Panc1 (cell line): Measurements from ENCODE around the gene DRG1. TPM values are rescaled to one million over a fixed set of nuclear protein-coding genes. Genes with fewer than 3 reads are reported as not detected.
"Not testable (repeated sequence)": the region's sequence is repeated elsewhere in the genome, so short reads cannot be mapped to it uniquely, and the experiment has no call there.

Experiments
- ATAC-seq: fragments of 200-7000 bp; cut with Tn5 transposase; 2 replicates; pipeline ENCODE4 v1.9.1; 2020; ENCODE audit warnings: mild to moderate bottlenecking, moderate library complexity
- BruUV-seq: library from RNA; stranded (reverse); fragments of 400-500 nt; replicated peaks from 2 replicates; lab custom pipeline; 2021; lab: Mats Ljungman, UMichigan
- CTCF ChIA-PET: fragments of 300-600 bp; sonication (Branson Sonifier 250); formaldehyde crosslinking; loops from one replicate; lab custom pipeline; 2022; ENCODE audit warnings: antibody characterized with exemption; lab: Charles Lee
- POLR2A ChIA-PET: fragments of 300-600 bp; sonication (Branson Sonifier 250); formaldehyde crosslinking; loops from one replicate; lab custom pipeline; 2022; ENCODE audit warnings: antibody characterized with exemption; lab: Charles Lee
- DNase-seq: peaks from one replicate; pipeline ENCODE4 v3.0.0-alpha.2; 2010; ENCODE audit warnings: low read depth, low spot score
- H3K27ac ChIP-seq: 2 replicates; pipeline ENCODE4 v1.5.1; 2011; ENCODE audit warnings: mild to moderate bottlenecking, low read length, inconsistent platforms
- H3K27me3 ChIP-seq: fragments of 200-500 bp; sonication (Bioruptor generic); 2 replicates; pipeline ENCODE4 v1.6.0; 2014; ENCODE audit warnings: low read length, inconsistent platforms; ENCODE audit not compliant: control insufficient read depth, insufficient read depth
- H3K36me3 ChIP-seq: fragments of 200-500 bp; sonication (Bioruptor generic); 2 replicates; pipeline ENCODE4 v1.5.1; 2014; ENCODE audit warnings: inconsistent platforms, mild to moderate bottlenecking, low read length, moderate library complexity; ENCODE audit not compliant: control insufficient read depth, insufficient read depth
- H3K4me1 ChIP-seq: 2 replicates; pipeline ENCODE4 v1.5.1; 2011; ENCODE audit warnings: inconsistent platforms, mild to moderate bottlenecking, low read length, moderate library complexity; ENCODE audit not compliant: control insufficient read depth, insufficient read depth
- H3K4me3 ChIP-seq, 2 experiments: 2 replicates each; pipeline ENCODE4 v1.5.1; 2011 to 2012; ENCODE audit warnings: low read depth in 2 of 2, low read length in 2 of 2, mild to moderate bottlenecking in 2 of 2, inconsistent platforms in 1 of 2, moderate library complexity in 1 of 2
- H3K9me3 ChIP-seq: fragments of 200-500 bp; sonication (Bioruptor generic); 2 replicates; pipeline ENCODE4 v1.5.1; 2014; ENCODE audit warnings: low read depth, mild to moderate bottlenecking, inconsistent platforms, low read length, moderate library complexity; ENCODE audit not compliant: control insufficient read depth, insufficient read depth
- POLR2AphosphoS5 ChIP-seq: IDR thresholded peaks from 2 replicates; pipeline ENCODE4 v1.6.1; 2012; ENCODE audit warnings: mild to moderate bottlenecking, low read depth, low read length, moderate library complexity
- REST ChIP-seq, 2 experiments: IDR thresholded peaks; 2 replicates each; pipeline ENCODE4 v1.6.1; 2011 to 2012; ENCODE audit warnings: low read depth in 2 of 2, control low read depth in 1 of 2, low read length in 1 of 2, mild to moderate bottlenecking in 1 of 2, moderate library complexity in 1 of 2; ENCODE audit not compliant: insufficient read depth in 1 of 2
- SIN3A ChIP-seq: IDR thresholded peaks from 2 replicates; pipeline ENCODE4 v1.6.1; 2012; ENCODE audit warnings: low read depth, mild to moderate bottlenecking, low read length, moderate library complexity, borderline replicate concordance; ENCODE audit not compliant: insufficient read depth
- TCF7L2 ChIP-seq: IDR thresholded peaks from 2 replicates; pipeline ENCODE4 v1.6.1; 2011; ENCODE audit warnings: mild to moderate bottlenecking, low read depth, low read length, inconsistent platforms
- in situ Hi-C: cut with HindIII; loops from 2 replicates; pipeline ENCODE4 v1.10.0; 2016; ENCODE audit warnings: low sequenced_read_pairs, low pct_unique_long_range_greater_than_20kb
- intact Hi-C: fragments of 100-400 bp; cut with micrococcal nuclease; formaldehyde crosslinking; loops from one replicate; pipeline ENCODE4 v1.10.0; 2022; ENCODE audit not compliant: unreplicated experiment
- total RNA-seq: library from RNA; stranded (reverse); gene quantifications from one replicate; pipeline ENCODE4 v1.2.1, GENCODE V29; 2021; ENCODE audit not compliant: unreplicated experiment
- TF ChIP-seq, protein P1 (sequence below): fragments of 450-650 bp; IDR thresholded peaks from 2 replicates; pipeline ENCODE4 v1.5.1; 2017; ENCODE audit warnings: mild to moderate bottlenecking

DRG1 gene
- total RNA-seq, 1 experiment from 2014 or later, result 51.2 TPM

DNA sequence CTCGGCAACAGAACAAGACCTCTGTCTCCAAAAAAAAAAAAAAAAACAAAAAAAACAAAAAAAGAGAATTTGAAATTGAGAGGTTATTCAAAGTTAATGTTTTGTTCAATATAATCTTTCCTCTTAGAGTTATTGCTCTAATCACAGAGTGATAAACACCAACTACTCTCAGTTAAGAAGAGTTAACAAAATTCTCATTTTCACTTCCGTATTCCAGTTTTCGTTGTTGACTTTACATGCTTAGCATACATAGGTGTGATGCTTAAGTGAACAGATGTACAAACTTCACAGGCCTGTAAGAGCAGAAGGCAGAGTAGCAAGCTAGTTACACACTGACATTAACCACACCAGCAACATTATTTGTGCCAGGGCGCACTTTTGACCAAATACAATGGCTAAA is 77.9 kb downstream of the DRG1 start:
- no peaks in the 10 kb centered on the region for H3K27me3 ChIP-seq
- H3K4me1 ChIP-seq, result no peaks in the 10 kb centered on the region
- intact Hi-C loops (no loop called here), in situ Hi-C loops (no loop called here)
- H3K27ac ChIP-seq, result no peak overlapping the region
- no TSS peak for BruUV-seq
- ChIA-PET POLR2A (no interaction called here), CTCF (interaction anchor here (0.6 kb wide), 1 partner anchor 60 kb away, joined by 5 read pairs; no protein-coding TSS in a partner anchor)
- H3K36me3 ChIP-seq, result peaks cover 8% of the 10 kb centered on the region
- TF ChIP-seq, protein P1, sequence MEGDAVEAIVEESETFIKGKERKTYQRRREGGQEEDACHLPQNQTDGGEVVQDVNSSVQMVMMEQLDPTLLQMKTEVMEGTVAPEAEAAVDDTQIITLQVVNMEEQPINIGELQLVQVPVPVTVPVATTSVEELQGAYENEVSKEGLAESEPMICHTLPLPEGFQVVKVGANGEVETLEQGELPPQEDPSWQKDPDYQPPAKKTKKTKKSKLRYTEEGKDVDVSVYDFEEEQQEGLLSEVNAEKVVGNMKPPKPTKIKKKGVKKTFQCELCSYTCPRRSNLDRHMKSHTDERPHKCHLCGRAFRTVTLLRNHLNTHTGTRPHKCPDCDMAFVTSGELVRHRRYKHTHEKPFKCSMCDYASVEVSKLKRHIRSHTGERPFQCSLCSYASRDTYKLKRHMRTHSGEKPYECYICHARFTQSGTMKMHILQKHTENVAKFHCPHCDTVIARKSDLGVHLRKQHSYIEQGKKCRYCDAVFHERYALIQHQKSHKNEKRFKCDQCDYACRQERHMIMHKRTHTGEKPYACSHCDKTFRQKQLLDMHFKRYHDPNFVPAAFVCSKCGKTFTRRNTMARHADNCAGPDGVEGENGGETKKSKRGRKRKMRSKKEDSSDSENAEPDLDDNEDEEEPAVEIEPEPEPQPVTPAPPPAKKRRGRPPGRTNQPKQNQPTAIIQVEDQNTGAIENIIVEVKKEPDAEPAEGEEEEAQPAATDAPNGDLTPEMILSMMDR, result no peak
- TF ChIP-seq TCF7L2 (no peak), REST (IDR thresholded peaks at IDR 0.05; ENCODE audit: insufficient read depth in 1 of 2, low read depth in 2 of 2, low read length in 1 of 2) (no peak), POLR2AphosphoS5 (no peak), SIN3A (no peak)
- ATAC-seq, result no peak
- H3K4me3 ChIP-seq, result no peak overlapping the region
- no peaks in the 10 kb centered on the region for H3K9me3 ChIP-seq
- DNase-seq, result no peak

DNA sequence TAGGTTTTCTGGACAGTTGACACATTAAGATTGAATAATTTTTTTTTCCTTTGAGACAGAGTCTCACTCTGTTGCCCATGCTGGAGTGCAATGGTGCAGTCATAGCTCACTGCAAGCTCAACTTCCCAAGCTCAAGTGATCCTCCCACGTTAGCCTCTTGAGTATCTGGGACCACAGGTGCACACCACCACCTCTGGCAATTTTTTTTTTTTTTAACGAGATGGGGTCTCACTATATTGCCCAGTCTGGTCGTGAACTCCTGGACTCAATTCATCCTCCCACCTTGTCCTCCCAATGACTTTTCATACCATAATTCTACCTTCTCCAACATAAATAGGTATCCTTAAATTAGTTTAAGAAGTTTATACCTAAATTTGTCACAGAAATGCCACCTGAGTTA is 81.7 kb downstream of the DRG1 start:
- Histone ChIP-seq H3K27me3 (no peaks in the 10 kb centered on the region), H3K27ac (no peak overlapping the region), H3K4me1 (no peaks in the 10 kb centered on the region), H3K36me3 (peaks cover 11% of the 10 kb centered on the region), H3K9me3 (no peaks in the 10 kb centered on the region), H3K4me3 (no peak overlapping the region)
- TF ChIP-seq, protein P1, result no peak
- TF ChIP-seq POLR2AphosphoS5, result no peak
- no peak for TF ChIP-seq TCF7L2
- no peak for TF ChIP-seq SIN3A
- no peak for TF ChIP-seq REST (IDR thresholded peaks at IDR 0.05; ENCODE audit: insufficient read depth in 1 of 2, low read depth in 2 of 2, low read length in 1 of 2)
- in situ Hi-C loops, result no loop called here
- intact Hi-C loops, result no loop called here
- CTCF ChIA-PET, result no interaction called here
- DNase-seq (no peak), ATAC-seq (no peak)
- POLR2A ChIA-PET, result no interaction called here
- no TSS peak for BruUV-seq

- in situ Hi-C loops, BruUV-seq, H3K9me3 ChIP-seq, H3K4me1 ChIP-seq, DNase-seq, ATAC-seq, H3K27me3 ChIP-seq, CTCF ChIA-PET, POLR2A ChIA-PET, H3K27ac ChIP-seq, intact Hi-C loops, H3K4me3 ChIP-seq: not testable (repeated sequence)
- H3K36me3 ChIP-seq, result peaks cover 16% of the 10 kb centered on the region
These were observed 83.1 kb downstream of the DRG1 start for GRCh38 chr22:31482470-31482869.
